ENCODE measurements around the gene CD1E. TPM values are rescaled to one million over a fixed set of nuclear protein-coding genes. Genes with fewer than 3 reads are reported as not detected.

Gene CD1E
- polyA plus RNA-seq, 2 of the 4 experiments (the other 2 are of a cell fraction) = not detected

- Histone ChIP-seq H3K4me2 (no peak overlapping the region), H3K9me3 (no peaks in the 10 kb centered on the region), H3K4me3 (no peak overlapping the region), H3K27ac (no peak overlapping the region), H3K4me1 (no peaks in the 10 kb centered on the region)
- no peak for DNase-seq (ENCODE audit: low read depth in 1 of 2, low spot score in 1 of 2)
- no peak for ATAC-seq
- TF ChIP-seq HOXB13 (CRISPR knock-in tag; IDR thresholded peaks at IDR 0.05; ENCODE audit: low read depth) (no peak), SMC3 (IDR thresholded peaks at IDR 0.05) (no peak), ZFP36 (IDR thresholded peaks at IDR 0.05; ENCODE audit: borderline replicate concordance, partially characterized antibody) (no peak), NFE2L2 (conservative IDR thresholded peaks at IDR 0.05; ENCODE audit: low read length) (no peak), NR3C1 (IDR thresholded peaks at IDR 0.05) (no peak)
- CTCF ChIA-PET = no interaction called here
- POLR2A ChIA-PET = no interaction called here
- no peak for FAIRE-seq
Observed at GRCh38 chr1:158327481-158327880, 26.2 kb upstream of the CD1E start.

- Histone ChIP-seq H3K4me3 (no peak overlapping the region), H3K4me2 (no peak overlapping the region), H3K27ac (no peak overlapping the region), H3K4me1 (no peaks in the 10 kb centered on the region), H3K9me3 (no peaks in the 10 kb centered on the region)
- CTCF ChIA-PET = no interaction called here
- ATAC-seq = no peak
- no peak for FAIRE-seq
- no peak for DNase-seq (ENCODE audit: low read depth in 1 of 2, low spot score in 1 of 2)
- TF ChIP-seq NR3C1 (IDR thresholded peaks at IDR 0.05) (no peak), ZC3H11A (IDR thresholded peaks at IDR 0.05) (no peak), PHF8 (IDR thresholded peaks at IDR 0.05; ENCODE audit: borderline replicate concordance, low read depth) (no peak), USF2 (IDR thresholded peaks at IDR 0.05) (no peak), MAZ (IDR thresholded peaks at IDR 0.05; ENCODE audit: borderline replicate concordance, low read depth, low read length) (no peak), RAD21 (conservative IDR thresholded peaks at IDR 0.05 in 1 of 2, IDR thresholded peaks at IDR 0.05 in 1 of 2) (no peak), RCOR1 (IDR thresholded peaks at IDR 0.05; ENCODE audit: low read depth, low read length) (no peak), HDAC2 (IDR thresholded peaks at IDR 0.05) (no peak), BCL3 (IDR thresholded peaks at IDR 0.05) (no peak), E2F6 (IDR thresholded peaks at IDR 0.05; ENCODE audit: borderline replicate concordance, low read depth) (no peak), JUNB (IDR thresholded peaks at IDR 0.05) (no peak), SMC3 (IDR thresholded peaks at IDR 0.05) (no peak), HOXB13 (CRISPR knock-in tag; IDR thresholded peaks at IDR 0.05; ENCODE audit: low read depth) (no peak)
- TF ChIP-seq, protein P1, sequence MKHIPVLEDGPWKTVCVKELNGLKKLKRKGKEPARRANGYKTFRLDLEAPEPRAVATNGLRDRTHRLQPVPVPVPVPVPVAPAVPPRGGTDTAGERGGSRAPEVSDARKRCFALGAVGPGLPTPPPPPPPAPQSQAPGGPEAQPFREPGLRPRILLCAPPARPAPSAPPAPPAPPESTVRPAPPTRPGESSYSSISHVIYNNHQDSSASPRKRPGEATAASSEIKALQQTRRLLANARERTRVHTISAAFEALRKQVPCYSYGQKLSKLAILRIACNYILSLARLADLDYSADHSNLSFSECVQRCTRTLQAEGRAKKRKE (CRISPR knock-in tag; IDR thresholded peaks at IDR 0.05; ENCODE audit: low read depth) = no peak
- TF ChIP-seq, protein P2, sequence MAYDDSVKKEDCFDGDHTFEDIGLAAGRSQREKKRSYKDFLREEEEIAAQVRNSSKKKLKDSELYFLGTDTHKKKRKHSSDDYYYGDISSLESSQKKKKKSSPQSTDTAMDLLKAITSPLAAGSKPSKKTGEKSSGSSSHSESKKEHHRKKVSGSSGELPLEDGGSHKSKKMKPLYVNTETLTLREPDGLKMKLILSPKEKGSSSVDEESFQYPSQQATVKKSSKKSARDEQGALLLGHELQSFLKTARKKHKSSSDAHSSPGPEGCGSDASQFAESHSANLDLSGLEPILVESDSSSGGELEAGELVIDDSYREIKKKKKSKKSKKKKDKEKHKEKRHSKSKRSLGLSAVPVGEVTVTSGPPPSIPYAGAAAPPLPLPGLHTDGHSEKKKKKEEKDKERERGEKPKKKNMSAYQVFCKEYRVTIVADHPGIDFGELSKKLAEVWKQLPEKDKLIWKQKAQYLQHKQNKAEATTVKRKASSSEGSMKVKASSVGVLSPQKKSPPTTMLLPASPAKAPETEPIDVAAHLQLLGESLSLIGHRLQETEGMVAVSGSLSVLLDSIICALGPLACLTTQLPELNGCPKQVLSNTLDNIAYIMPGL (CRISPR knock-in tag; IDR thresholded peaks at IDR 0.05; ENCODE audit: borderline replicate concordance) = no peak
- 32% methylated on average over 3 of the region's 3 CpGs for WGBS (ENCODE audit: missing lambda C conversion rate)
- POLR2A ChIA-PET = no interaction called here
Observed at GRCh38 chr1:158328426-158328825, 25.3 kb upstream of the CD1E start.

- POLR2A ChIA-PET = no interaction called here
- Histone ChIP-seq H3K4me1 (no peaks in the 10 kb centered on the region), H3K9me3 (no peaks in the 10 kb centered on the region), H3K4me2 (no peak overlapping the region), H3K4me3 (no peak overlapping the region), H3K27ac (no peak overlapping the region)
- CTCF ChIA-PET = interaction anchor here (1.5 kb wide), 1 partner anchor 126 kb away, joined by 4 read pairs; no protein-coding TSS in a partner anchor
- DNase-seq (ENCODE audit: low read depth in 1 of 2, low spot score in 1 of 2) = no peak
- ATAC-seq = no peak
- TF ChIP-seq MAFK (IDR thresholded peaks at IDR 0.05; ENCODE audit: partially characterized antibody) (no peak), RAD21 (conservative IDR thresholded peaks at IDR 0.05 in 1 of 2, IDR thresholded peaks at IDR 0.05 in 1 of 2) (no peak), CHD2 (IDR thresholded peaks at IDR 0.05; ENCODE audit: low read length, partially characterized antibody) (no peak), ZNF302 (CRISPR knock-in tag; IDR thresholded peaks at IDR 0.05) (no peak), KDM1A (IDR thresholded peaks at IDR 0.05; ENCODE audit: low read depth) (no peak), HOXA7 (CRISPR knock-in tag; IDR thresholded peaks at IDR 0.05) (no peak), GATA3 (IDR thresholded peaks at IDR 0.05; ENCODE audit: borderline replicate concordance) (no peak)
- 4% methylated on average over 7 of the region's 7 CpGs for WGBS (ENCODE audit: missing lambda C conversion rate)
- no peak for FAIRE-seq
Observed at GRCh38 chr1:158329300-158329699, 24.4 kb upstream of the CD1E start.
